ENCODE results near the gene C1D. TPM values are rescaled to one million over a fixed set of nuclear protein-coding genes. Genes with fewer than 3 reads are reported as not detected.
"Not testable (repeated sequence)": the region's sequence is repeated elsewhere in the genome, so short reads cannot be mapped to it uniquely, and the experiment has no call there.

Gene C1D
- total RNA-seq, 1 donor from 2014 or later, result 15.1 TPM

- H3K4me3 ChIP-seq (ENCODE audit: low read length in 3 of 3); H3K36me3 ChIP-seq (ENCODE audit: control insufficient read depth in 3 of 3, insufficient read depth in 3 of 3, low read length in 3 of 3); H3K27me3 ChIP-seq (ENCODE audit: control insufficient read depth in 3 of 3, insufficient read depth in 3 of 3, low read length in 3 of 3); H3K9ac ChIP-seq (ENCODE audit: low read depth in 1 of 3, low read length in 3 of 3); H3K4me1 ChIP-seq (ENCODE audit: control insufficient read depth in 3 of 3, insufficient read depth in 3 of 3, low read length in 3 of 3); H3K9me3 ChIP-seq (ENCODE audit: control insufficient read depth in 3 of 3, low read length in 3 of 3); H3K27ac ChIP-seq (ENCODE audit: low read depth, low read length): not testable (repeated sequence)
Measured at GRCh38 chr2:67994069-67994468, 68.7 kb downstream of the C1D start.

GRCh38 chr2:67993329-67993728 is 69.5 kb downstream of the C1D start:
- Histone ChIP-seq H3K36me3 (ENCODE audit: control insufficient read depth in 3 of 3, insufficient read depth in 3 of 3, low read length in 3 of 3) (no peaks in the 10 kb centered on the region), H3K4me1 (ENCODE audit: control insufficient read depth in 3 of 3, insufficient read depth in 3 of 3, low read length in 3 of 3) (no peaks in the 10 kb centered on the region), H3K9ac (ENCODE audit: low read depth in 1 of 3, low read length in 3 of 3) (no peak overlapping the region), H3K9me3 (ENCODE audit: control insufficient read depth in 3 of 3, low read length in 3 of 3) (no peaks in the 10 kb centered on the region), H3K27ac (ENCODE audit: low read depth, low read length) (no peak overlapping the region), H3K4me3 (ENCODE audit: low read length in 3 of 3) (no peak overlapping the region), H3K27me3 (ENCODE audit: control insufficient read depth in 3 of 3, insufficient read depth in 3 of 3, low read length in 3 of 3) (peaks cover 0 to 2% (median 0%) of the 10 kb centered on the region in 3 donors)

DNA sequence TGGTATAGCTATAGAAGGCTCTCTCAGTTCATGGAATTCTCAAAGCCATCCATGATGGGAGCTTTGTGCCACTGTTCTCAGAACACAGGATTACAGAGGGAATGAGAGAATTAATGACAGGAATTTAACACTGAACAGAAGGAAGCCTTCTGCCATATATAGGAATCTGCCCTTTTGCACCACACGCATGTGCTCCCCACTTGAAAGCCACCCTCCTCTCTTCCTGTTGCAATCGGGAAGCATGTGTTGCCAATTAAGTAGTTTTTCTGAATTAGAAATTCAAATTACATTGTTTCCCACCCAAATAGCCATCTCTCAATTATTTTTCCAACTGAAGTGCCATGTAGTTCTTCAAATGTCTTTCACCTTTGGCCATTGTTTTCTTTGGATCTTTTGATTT is 71.3 kb downstream of the C1D start:
- Histone ChIP-seq H3K27me3 (ENCODE audit: control insufficient read depth in 3 of 3, insufficient read depth in 3 of 3, low read length in 3 of 3) (peaks cover 0 to 2% (median 0%) of the 10 kb centered on the region in 3 donors), H3K9ac (ENCODE audit: low read depth in 1 of 3, low read length in 3 of 3) (no peak overlapping the region), H3K9me3 (ENCODE audit: control insufficient read depth in 3 of 3, low read length in 3 of 3) (no peaks in the 10 kb centered on the region), H3K4me3 (ENCODE audit: low read length in 3 of 3) (no peak overlapping the region), H3K27ac (ENCODE audit: low read depth, low read length) (no peak overlapping the region), H3K4me1 (ENCODE audit: control insufficient read depth in 3 of 3, insufficient read depth in 3 of 3, low read length in 3 of 3) (no peaks in the 10 kb centered on the region), H3K36me3 (ENCODE audit: control insufficient read depth in 3 of 3, insufficient read depth in 3 of 3, low read length in 3 of 3) (no peaks in the 10 kb centered on the region)

Other genes starting within 250 kb of the C1D start
- 11.0 TPM for gene PNO1, start 94.9 kb upstream of the C1D start, total RNA-seq
- gene PPP3R1, start 189.5 kb upstream of the C1D start, total RNA-seq, result 39.1 TPM